GM12891 (cell line): ENCODE measurements around the gene ANTKMT.

Experiments
- POLR2A ChIP-seq: IDR thresholded peaks from 2 replicates; pipeline ENCODE4 v1.6.1; 2011; ENCODE audit warnings: low read depth, low read length, control low read depth
- POLR2AphosphoS5 ChIP-seq: IDR thresholded peaks from 2 replicates; pipeline ENCODE4 v1.6.1; 2011; ENCODE audit warnings: low read depth, low read length, control low read depth
- POU2F2 ChIP-seq: IDR thresholded peaks from 2 replicates; pipeline ENCODE4 v1.6.1; 2011; ENCODE audit warnings: low read depth, mild to moderate bottlenecking, control low read depth, low read length, moderate library complexity
- SPI1 ChIP-seq: IDR thresholded peaks from 2 replicates; pipeline ENCODE4 v1.6.1; 2011; ENCODE audit warnings: low read depth, low read length, control low read depth
- TAF1 ChIP-seq: IDR thresholded peaks from 2 replicates; pipeline ENCODE4 v1.6.1; 2011; ENCODE audit warnings: low read depth, low read length, control low read depth

DNA sequence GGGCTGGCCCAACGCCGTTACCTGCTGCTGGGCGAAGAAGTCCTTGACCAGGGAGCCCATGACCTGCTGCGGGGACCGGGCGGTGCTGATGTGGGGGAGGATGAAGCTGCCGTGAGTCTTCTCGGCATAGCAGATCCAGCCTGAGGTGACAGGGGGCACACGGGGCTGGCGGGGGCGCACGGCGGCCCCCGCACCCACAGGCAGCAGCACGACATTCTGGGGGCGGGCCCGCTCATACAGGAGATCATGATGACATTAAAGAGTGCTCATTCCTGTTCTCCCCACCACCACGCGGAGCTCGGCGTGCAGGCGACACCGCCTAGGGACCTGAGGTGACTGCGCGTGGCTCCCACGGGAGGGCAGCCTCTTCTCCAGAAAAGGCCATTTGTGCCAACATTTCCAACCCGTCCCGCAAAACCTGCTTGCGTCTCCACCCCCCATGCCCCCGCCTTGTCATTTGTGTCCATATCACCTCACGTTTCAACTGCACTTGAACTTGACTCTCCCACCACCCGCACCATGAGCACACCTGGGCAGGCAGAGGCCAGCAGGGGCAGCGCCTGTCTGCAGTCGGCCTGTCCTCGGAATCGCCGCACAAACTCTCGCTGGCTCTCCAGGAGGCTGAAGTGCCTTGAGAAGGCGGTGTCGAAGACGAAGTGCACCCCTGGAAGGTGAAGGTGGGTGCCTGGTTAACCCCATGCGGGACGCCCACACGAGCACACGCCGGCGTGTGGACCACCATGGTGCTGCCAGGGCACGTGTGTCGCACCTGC is 13.4 kb downstream of the ANTKMT start:
- TF ChIP-seq POLR2AphosphoS5 (no peak), POLR2A (no peak), TAF1 (no peak), POU2F2 (no peak), SPI1 (no peak)
